HEK293T (cell line): ENCODE data around the gene PEAK1.

Experiments
- CTCF ChIA-PET: fragments of 350-600 bp; formaldehyde crosslinking; extraction: SDS; loops from one replicate; lab custom pipeline; 2021; ENCODE audit warnings: antibody characterized with exemption, inconsistent platforms; lab: Yijun Ruan, JAX
- POLR2A ChIA-PET: fragments of 350-600 bp; formaldehyde crosslinking; extraction: SDS; loops from one replicate; lab custom pipeline; 2020; ENCODE audit warnings: antibody characterized with exemption, inconsistent platforms; lab: Yijun Ruan, JAX
- DNase-seq: peaks from one replicate; pipeline ENCODE4 v3.0.0; 2012; ENCODE audit warnings: mixed read lengths; ENCODE audit errors: extremely low spot score
- ARNT ChIP-seq: fragments of 450-650 bp; IDR thresholded peaks from 2 replicates; pipeline ENCODE4 v1.6.1; 2017; ENCODE audit warnings: mild to moderate bottlenecking
- BHLHE40 ChIP-seq: fragments of 450-650 bp; IDR thresholded peaks from 2 replicates; pipeline ENCODE4 v1.6.1; 2016; ENCODE audit warnings: mild to moderate bottlenecking, moderate library complexity, borderline replicate concordance
- CTBP1 ChIP-seq: fragments of 450-650 bp; IDR thresholded peaks from 2 replicates; pipeline ENCODE4 v1.6.1; 2016; ENCODE audit warnings: borderline replicate concordance
- ELF4 ChIP-seq: fragments of 450-650 bp; IDR thresholded peaks from 2 replicates; pipeline ENCODE4 v1.6.1; 2017; ENCODE audit warnings: antibody characterized with exemption
- FOXA1 ChIP-seq: fragments of 450-650 bp; IDR thresholded peaks from 2 replicates; pipeline ENCODE4 v1.6.1; 2016; ENCODE audit warnings: mild to moderate bottlenecking
- FOXK2 ChIP-seq: fragments of 450-650 bp; IDR thresholded peaks from 2 replicates; pipeline ENCODE4 v1.6.1; 2016; ENCODE audit warnings: mild to moderate bottlenecking
- FOXM1 ChIP-seq: fragments of 450-650 bp; IDR thresholded peaks from 2 replicates; pipeline ENCODE4 v1.6.1; 2017; ENCODE audit warnings: mild to moderate bottlenecking, borderline replicate concordance
- HDGF ChIP-seq: fragments of 450-650 bp; IDR thresholded peaks from 2 replicates; pipeline ENCODE4 v1.6.1; 2017; ENCODE audit warnings: antibody characterized with exemption, borderline replicate concordance
- L3MBTL2 ChIP-seq: fragments of 450-650 bp; conservative IDR thresholded peaks from 2 replicates; pipeline ENCODE4 v1.6.1; 2016; ENCODE audit warnings: mild to moderate bottlenecking
- LEF1 ChIP-seq: fragments of 450-650 bp; IDR thresholded peaks from 2 replicates; pipeline ENCODE4 v1.6.1; 2017; ENCODE audit warnings: mild to moderate bottlenecking, borderline replicate concordance
- NFRKB ChIP-seq: fragments of 450-650 bp; IDR thresholded peaks from 2 replicates; pipeline ENCODE4 v1.6.1; 2016; ENCODE audit warnings: mild to moderate bottlenecking, moderate library complexity
- PKNOX1 ChIP-seq: fragments of 450-650 bp; IDR thresholded peaks from 2 replicates; pipeline ENCODE4 v1.6.1; 2016
- SP1 ChIP-seq: fragments of 450-650 bp; IDR thresholded peaks from 2 replicates; pipeline ENCODE4 v1.6.1; 2017
- SUZ12 ChIP-seq: fragments of 450-650 bp; IDR thresholded peaks from 2 replicates; pipeline ENCODE4 v1.6.1; 2016; ENCODE audit warnings: mild to moderate bottlenecking
- TARDBP ChIP-seq: fragments of 450-650 bp; IDR thresholded peaks from 2 replicates; pipeline ENCODE4 v1.6.1; 2016
- ZNF384 ChIP-seq: fragments of 450-650 bp; IDR thresholded peaks from 2 replicates; pipeline ENCODE4 v1.6.1; 2016

The PEAK1 gene

DNA sequence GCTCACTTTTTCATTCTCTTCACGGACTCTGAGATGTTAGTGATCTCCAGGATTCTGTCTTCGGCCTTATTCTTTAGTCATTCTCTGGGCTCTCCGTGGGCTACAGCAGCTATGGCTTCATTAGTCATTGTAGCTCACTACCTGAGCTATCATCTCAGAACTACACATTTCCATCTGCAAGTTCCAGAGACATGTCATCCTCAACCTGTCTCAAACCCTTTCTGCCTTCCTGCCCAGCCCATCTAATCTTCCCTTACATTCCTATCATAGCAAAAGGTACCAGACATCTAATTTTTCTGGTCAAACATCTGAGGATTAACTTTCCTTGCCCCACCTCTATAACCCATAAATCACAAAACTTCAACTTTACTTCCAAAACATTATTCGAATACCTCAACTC is 362.2 kb downstream of the PEAK1 start:
- no peak for TF ChIP-seq FOXA1
- no peak for TF ChIP-seq TARDBP
- no peak for TF ChIP-seq NFRKB
- TF ChIP-seq PKNOX1, result no peak
- TF ChIP-seq L3MBTL2, result no peak
- no peak for TF ChIP-seq ELF4
- no peak for TF ChIP-seq ARNT
- TF ChIP-seq FOXK2, result no peak
- no peak for TF ChIP-seq LEF1
- no peak for TF ChIP-seq ZNF384
- no peak for TF ChIP-seq CTBP1
- ChIA-PET POLR2A (interaction anchor here (2.7 kb wide), 1 partner anchor 13 kb away, joined by 10 read pairs; the partner anchor contains the start of gene TSPAN3), CTCF (interaction anchor here (1.0 to 2.1 kb wide), 3 partner anchors 23 to 84 kb away, joined by 4 to 7 read pairs (median 7); no protein-coding TSS in a partner anchor)
- DNase-seq, result no peak

GRCh38 chr15:77057072-77057471 is 362.8 kb downstream of the PEAK1 start:
- TF ChIP-seq NFRKB, result no peak
- TF ChIP-seq PKNOX1, result no peak
- TF ChIP-seq TARDBP, result no peak
- no peak for TF ChIP-seq CTBP1
- no peak for TF ChIP-seq ZNF384
- TF ChIP-seq HDGF, result no peak
- no peak for TF ChIP-seq ARNT
- no peak for TF ChIP-seq LEF1
- no peak for TF ChIP-seq FOXK2
- TF ChIP-seq L3MBTL2, result no peak
- TF ChIP-seq FOXM1, result no peak
- no peak for TF ChIP-seq ELF4
- TF ChIP-seq BHLHE40, result no peak
- no peak for TF ChIP-seq FOXA1
- TF ChIP-seq SUZ12, result no peak
- no peak for TF ChIP-seq SP1
- ChIA-PET POLR2A (interaction anchor here (2.7 kb wide), 1 partner anchor 14 kb away, joined by 10 read pairs; the partner anchor contains the start of gene TSPAN3), CTCF (interaction anchor here (1.0 to 2.1 kb wide), 3 partner anchors 22 to 84 kb away, joined by 4 to 7 read pairs (median 7); no protein-coding TSS in a partner anchor)
- no peak for DNase-seq

- DNase-seq, result no peak
- ChIA-PET CTCF (interaction anchor here (0.8 kb wide), 1 partner anchor 80 kb away, joined by 5 read pairs; no protein-coding TSS in a partner anchor), POLR2A (no interaction called here)
- TF ChIP-seq BHLHE40, result no peak
- no peak for TF ChIP-seq HDGF
- no peak for TF ChIP-seq CTBP1
- TF ChIP-seq SUZ12, result no peak
- no peak for TF ChIP-seq L3MBTL2
- TF ChIP-seq ELF4, result no peak
- no peak for TF ChIP-seq TARDBP
- no peak for TF ChIP-seq FOXK2
- no peak for TF ChIP-seq LEF1
- no peak for TF ChIP-seq PKNOX1
- TF ChIP-seq ARNT, result no peak
- TF ChIP-seq SP1, result no peak
- no peak for TF ChIP-seq FOXA1
Observed at GRCh38 chr15:77053709-77054108, 366.2 kb downstream of the PEAK1 start.

DNA sequence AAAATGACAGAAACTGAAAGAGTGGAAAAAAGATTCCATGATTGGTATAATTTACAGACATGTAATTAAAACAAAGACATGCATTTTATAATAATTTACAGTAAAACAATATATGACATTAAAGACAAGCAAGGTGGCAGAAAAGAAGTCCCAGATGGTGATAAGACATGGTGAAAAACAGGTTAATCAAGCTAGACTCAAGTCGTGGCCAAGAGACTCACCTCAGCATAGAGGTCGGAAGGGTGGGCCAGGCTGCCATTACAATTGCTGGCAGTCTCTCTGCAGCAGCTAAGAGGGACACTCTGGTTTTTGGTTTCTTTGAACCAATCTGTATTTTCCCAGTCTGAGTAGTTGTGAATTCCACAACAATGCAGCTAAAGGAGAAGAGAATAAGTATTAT is 367.3 kb downstream of the PEAK1 start:
- POLR2A ChIA-PET, result interaction anchor here (1.0 to 1.3 kb wide), 2 partner anchors 19 to 121 kb away, joined by 4 to 5 read pairs; partner anchors contain the start of genes RCN2 and TSPAN3
- TF ChIP-seq FOXA1 (no peak), ELF4 (no peak), HDGF (no peak), TARDBP (no peak), LEF1 (no peak), NFRKB (no peak), CTBP1 (no peak), FOXK2 (no peak), L3MBTL2 (no peak), BHLHE40 (no peak), ZNF384 (no peak), PKNOX1 (no peak), FOXM1 (no peak), SUZ12 (no peak), SP1 (no peak), ARNT (no peak)
- CTCF ChIA-PET, result interaction anchor here (1.4 kb wide), 1 partner anchor 511 kb away, joined by 5 read pairs; no protein-coding TSS in a partner anchor
- no peak for DNase-seq
